Temporal lobe (tissue), 2 donors: ENCODE measurements around the gene ERVMER34-1. TPM values are rescaled to one million over a fixed set of nuclear protein-coding genes. Genes with fewer than 3 reads are reported as not detected.

Experiments
- small RNA-seq: library from RNA; depleted of rRNA; stranded (forward); fragments of <200 nt; gene quantifications from one replicate; pipeline ENCODE3, GENCODE V24; 2014; ENCODE audit warnings: low replicate concordance
- total RNA-seq: library from RNA; depleted of rRNA; stranded (reverse); fragments of >200 nt; gene quantifications from one replicate; pipeline ENCODE4 v1.2.3, GENCODE V29; 2014

ERVMER34-1 gene
- total RNA-seq, 1 donor from 2014 or later: 0.98 TPM

Small RNA genes lying within 50 kb of the gene (small RNA-seq; reads per million reads assigned to genes)
- 3.1 reads per million, percentile 90 among the genes with 10 or more reads in this experiment for gene MIR4449
- not detected for gene RF00019
- not detected for gene RF00568
- 98.4 reads per million, percentile 97 among the genes with 10 or more reads in this experiment for gene SNORA26

Other genes with a start within 250 kb of the ERVMER34-1 start
- gene USP46, start 92.1 kb downstream of the ERVMER34-1 start, total RNA-seq: 60.0 TPM
- gene RASL11B, start 110.9 kb upstream of the ERVMER34-1 start, total RNA-seq: 20.9 TPM